Measurements from ENCODE around the gene PRPF4.

- TF ChIP-seq CTCF (IDR thresholded peaks at IDR 0.05; ENCODE audit: insufficient read depth, low read length) (no peak), POLR2AphosphoS5 (IDR thresholded peaks at IDR 0.05; ENCODE audit: low read depth) (no peak), GABPA (IDR thresholded peaks at IDR 0.05; ENCODE audit: low read depth) (no peak), REST (IDR thresholded peaks at IDR 0.05; ENCODE audit: insufficient replicate concordance, low read depth) (no peak), SPI1 (IDR thresholded peaks at IDR 0.05; ENCODE audit: borderline replicate concordance, low read depth) (no peak)
Measured at GRCh38 chr9:113316030-113316429, 40.6 kb downstream of the PRPF4 start.

All from HL-60 (cell line).